ENCODE results near the gene ZNF593OS.

DNA sequence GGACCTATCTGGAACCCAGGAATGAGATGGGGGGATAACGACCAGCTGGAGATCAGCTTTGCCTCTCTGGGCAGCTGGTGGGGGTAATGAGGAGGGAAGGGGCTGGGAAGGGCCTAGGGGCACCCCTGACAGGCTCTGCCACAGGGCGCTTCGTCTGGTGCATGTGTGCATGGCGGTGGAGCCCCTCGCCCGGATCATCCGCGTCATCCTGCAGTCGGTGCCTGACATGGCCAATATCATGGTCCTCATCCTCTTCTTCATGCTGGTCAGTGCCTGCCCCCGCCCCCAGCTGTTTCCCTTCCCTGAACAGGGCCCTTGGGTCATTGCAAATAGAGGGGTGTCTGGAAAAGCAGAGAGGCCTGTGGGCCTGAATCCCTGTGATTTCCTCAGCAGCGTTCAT, 26.2 kb upstream of the ZNF593OS start:
- no peak for TF ChIP-seq CTCF (IDR thresholded peaks at IDR 0.05; ENCODE audit: extremely low read depth in 1 of 2, insufficient read depth in 1 of 2, low read depth in 1 of 2, low read length in 2 of 2)
- TF ChIP-seq, protein P1, sequence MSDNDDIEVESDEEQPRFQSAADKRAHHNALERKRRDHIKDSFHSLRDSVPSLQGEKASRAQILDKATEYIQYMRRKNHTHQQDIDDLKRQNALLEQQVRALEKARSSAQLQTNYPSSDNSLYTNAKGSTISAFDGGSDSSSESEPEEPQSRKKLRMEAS (IDR thresholded peaks at IDR 0.05; ENCODE audit: insufficient read depth, insufficient read length), result no peak
- TF ChIP-seq POLR2AphosphoS5 (IDR thresholded peaks at IDR 0.05; ENCODE audit: insufficient read depth, low read depth, low read length), result no peak
- TF ChIP-seq EZH2 (IDR thresholded peaks at IDR 0.05; ENCODE audit: borderline replicate concordance, low read depth, low read length, severe bottlenecking), result no peak
- no peak for TF ChIP-seq POLR2A (IDR thresholded peaks at IDR 0.05; ENCODE audit: low read depth, low read length)
- TF ChIP-seq MYC (IDR thresholded peaks at IDR 0.05; ENCODE audit: low read depth, low read length), result no peak

Data from endothelial cell of umbilical vein (primary cell).